GM19240 (cell line): Measurements from ENCODE around the gene LTC4S.
A peak's percentile ranks its signal among the peaks of the same experiment; 100 is the strongest.

Source experiments
- DNase-seq: peaks from one replicate; pipeline ENCODE4 v3.0.0; 2011; ENCODE audit warnings: low spot score; ENCODE audit not compliant: insufficient read length

Gene LTC4S

DNA sequence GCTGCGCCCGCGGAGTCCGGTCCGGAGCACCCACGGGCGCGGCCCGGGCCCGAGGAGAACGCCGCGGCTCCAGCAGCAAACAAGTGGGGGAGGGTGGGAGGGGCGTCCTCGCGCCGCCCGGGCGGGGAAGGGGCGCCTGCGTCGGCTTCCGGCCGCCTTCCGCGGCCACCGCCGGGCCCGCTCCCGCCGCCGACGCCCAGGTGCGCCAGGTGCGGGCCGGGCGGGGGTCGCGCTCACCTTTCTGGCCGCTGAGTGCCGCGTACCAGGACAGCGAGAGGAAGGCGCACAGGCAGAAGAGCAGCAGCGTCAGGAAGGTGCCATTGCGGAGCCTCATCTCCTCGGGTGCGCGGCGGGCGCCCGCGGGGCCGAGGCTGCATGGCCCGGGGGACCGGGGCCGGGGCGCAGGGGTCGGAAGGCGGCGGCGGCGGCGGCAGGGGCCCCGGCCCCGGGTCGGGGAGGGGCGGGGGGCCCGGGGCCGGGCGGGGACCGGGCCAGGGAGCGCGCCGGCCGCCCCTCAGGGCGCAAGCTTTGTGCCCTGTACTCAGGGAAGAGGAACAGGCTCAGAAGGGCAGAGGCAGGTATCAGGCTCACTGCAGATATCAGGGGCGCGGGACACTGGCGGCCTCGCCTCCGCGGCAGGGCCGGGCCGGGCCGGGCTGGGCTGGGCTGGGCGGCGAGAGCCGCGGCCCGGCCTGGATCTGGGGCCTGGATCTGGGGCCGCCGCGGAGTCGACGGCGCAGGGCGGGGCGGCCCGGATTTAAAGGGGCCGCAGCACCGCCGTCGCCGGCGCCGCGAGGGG is 12.7 kb downstream of the LTC4S start, which contains the start of gene MGAT4B:
Gene MGAT4B (minus strand): TSS at position 617 of the 799 bp plus-strand sequence. CDS start 283 bp downstream, at position 334.
- peak; percentile 85 for DNase-seq

GRCh38 chr5:179812135-179812825 is 18.5 kb downstream of the LTC4S start:
- no peak for DNase-seq

GRCh38 chr5:179812997-179813607 is 19.3 kb downstream of the LTC4S start:
- no peak for DNase-seq

- no peak for DNase-seq
Observed at GRCh38 chr5:179814090-179814489, 20.3 kb downstream of the LTC4S start.

GRCh38 chr5:179815491-179816249 is 21.9 kb downstream of the LTC4S start:
- no peak for DNase-seq

GRCh38 chr5:179816401-179816795 is 22.6 kb downstream of the LTC4S start:
- DNase-seq: no peak

DNA sequence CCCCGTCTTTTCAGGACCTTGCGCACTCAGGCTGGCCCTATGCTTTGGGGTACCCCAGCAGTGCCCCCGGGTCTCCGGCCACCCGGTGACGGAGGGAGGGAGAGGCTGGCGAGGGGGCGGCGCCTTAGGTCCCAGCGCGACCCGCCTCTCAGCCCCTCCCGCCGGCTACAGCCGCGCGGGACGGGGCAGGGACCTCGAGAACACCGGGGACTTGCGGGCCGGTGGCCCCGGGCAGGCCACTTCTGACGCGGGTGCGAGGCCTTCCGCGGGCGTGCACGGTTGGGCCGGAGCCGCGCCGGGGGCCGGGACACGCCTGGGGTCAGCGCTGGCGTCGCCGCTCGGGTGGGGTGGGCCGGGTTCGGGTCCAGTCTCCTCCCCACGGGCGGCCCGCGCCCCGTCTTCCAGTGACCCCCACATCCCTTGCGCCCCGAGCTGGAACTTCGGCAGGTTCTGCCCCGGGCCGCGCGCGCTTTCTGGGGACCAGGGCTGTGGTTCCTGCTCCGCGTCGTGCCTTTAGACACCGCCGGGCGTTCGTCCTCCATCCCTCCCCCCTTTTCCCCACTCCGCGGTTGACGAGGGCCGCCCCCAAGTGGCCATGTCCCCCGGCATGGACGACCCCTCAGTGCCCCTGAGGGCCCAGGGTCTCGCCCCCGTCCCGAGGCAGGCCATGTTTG is 23.1 kb downstream of the LTC4S start:
- DNase-seq: no peak

- DNase-seq: no peak
Observed at GRCh38 chr5:179817470-179817840, 23.7 kb downstream of the LTC4S start.

DNA sequence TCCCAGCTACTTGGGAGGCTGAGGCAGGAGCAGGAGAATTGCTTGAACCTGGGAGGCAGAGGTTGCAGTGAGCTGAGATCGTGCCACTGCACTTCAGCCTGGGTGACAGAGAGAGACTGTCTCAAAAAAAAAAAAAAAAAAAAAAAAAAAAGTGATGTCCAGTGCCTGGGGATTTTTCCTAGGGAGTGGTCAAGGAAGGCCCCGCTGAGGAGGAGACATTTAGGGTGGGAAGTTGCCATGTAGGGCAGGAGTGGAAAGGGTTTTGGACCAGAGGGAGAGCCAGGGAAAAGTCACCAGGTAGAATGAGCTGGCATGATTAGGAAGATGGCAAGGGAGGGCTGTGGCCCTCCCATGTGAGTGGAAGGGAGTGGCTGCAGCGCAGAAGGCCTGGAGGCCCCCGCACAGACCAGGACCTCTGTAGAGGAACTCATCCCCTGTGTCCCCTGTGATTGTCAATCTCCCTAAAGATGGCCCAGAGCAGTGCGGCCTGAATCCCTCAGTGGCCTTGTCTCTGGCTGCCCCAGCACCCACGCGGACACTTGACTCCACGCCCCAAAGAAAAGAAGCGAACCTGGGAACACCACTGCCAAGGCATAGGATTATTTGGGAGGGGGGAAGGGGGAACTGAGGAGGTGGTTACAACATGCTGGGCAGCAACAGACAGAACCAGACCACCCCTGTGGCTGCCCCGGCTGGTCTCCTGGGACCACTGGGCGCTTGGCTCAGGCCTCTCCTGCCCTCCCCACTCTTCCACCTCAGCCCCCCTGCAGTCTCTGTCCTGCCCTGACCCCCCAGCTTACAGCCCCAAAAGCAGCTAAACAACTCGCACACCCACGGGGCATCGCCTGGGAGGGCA is 24.3 kb downstream of the LTC4S start:
- DNase-seq: no peak

- DNase-seq: peak; percentile 80
Observed at GRCh38 chr5:179818746-179819295, 25.0 kb downstream of the LTC4S start.

- DNase-seq: no peak
Observed at GRCh38 chr5:179819296-179820126, 25.7 kb downstream of the LTC4S start.

- DNase-seq: no peak
Observed at GRCh38 chr5:179820127-179820482, 26.3 kb downstream of the LTC4S start.

DNA sequence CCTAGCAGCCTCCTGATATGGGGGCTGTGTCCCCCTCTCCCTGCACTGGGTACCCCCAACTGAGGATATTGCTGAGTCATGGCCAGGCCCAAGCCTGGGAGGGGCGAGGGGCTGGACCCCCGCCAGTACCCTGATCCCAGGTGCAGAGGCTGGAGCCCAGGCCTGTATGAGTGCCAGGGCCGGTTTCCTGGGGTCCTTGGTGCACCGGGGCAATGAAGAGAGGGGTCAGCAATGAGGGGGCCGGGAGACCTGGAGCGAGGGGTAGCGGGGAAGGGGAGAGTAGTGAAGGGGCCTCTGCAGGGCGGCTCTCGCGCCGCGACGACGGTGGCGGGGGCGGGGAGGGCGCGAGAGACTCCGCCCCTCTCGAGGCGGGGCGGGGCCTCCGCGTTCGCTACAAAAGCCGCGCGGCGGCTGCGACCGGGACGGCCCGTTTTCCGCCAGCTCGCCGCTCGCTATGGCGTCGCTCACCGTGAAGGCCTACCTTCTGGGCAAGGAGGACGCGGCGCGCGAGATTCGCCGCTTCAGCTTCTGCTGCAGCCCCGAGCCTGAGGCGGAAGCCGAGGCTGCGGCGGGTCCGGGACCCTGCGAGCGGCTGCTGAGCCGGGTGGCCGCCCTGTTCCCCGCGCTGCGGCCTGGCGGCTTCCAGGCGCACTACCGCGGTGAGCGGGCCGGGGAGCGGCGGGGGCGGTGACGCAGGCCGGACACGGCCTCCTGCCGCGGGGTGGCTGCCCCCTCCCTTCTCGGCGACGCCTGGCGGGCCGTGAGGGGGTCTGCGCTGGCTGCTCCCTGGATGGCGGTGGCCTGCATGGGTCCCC is 26.9 kb downstream of the LTC4S start, which contains the start of gene SQSTM1:
Gene SQSTM1 (plus strand): TSS at position 423 of the 815 bp plus-strand sequence. CDS start 32 bp downstream, at position 455.
- DNase-seq: peak; percentile 69

DNA sequence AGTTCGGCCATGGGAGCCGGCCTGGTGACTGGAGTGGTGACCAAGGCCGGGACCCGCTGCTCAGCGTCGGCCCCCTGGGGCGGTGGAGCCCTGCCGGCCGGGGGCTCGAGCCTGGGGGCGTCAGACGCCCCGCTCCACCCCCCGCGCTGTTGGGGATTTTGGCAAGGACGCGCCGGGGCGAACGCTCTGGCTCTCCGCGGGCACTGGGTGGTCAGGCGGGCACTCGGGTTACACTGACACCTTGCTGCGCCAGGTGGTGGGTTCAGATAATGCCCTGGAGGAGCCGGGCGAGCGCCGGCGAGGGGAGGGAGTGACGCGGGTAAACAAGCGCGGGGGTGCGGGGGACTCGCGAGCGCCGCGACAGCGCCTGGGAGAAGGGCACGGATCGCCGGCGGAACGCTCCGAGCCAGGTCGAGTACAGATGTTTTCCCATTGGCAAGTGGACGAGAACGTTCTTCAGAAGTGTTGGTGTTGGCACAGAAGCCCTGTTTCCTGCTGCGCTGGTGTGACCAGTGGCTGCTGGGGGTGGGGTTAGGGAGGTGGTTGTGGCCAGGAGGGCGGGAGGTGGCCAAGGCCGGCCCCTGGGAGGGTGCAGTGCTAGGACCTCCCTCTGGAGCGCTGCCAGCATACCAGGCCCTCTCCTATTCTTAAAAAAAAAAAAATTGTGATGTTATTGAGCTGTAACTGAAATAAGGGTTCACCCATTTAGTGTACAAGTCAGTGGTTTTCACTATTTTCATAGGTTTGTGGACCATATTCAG is 27.7 kb downstream of the LTC4S start:
- peak; percentile 89 for DNase-seq

DNA sequence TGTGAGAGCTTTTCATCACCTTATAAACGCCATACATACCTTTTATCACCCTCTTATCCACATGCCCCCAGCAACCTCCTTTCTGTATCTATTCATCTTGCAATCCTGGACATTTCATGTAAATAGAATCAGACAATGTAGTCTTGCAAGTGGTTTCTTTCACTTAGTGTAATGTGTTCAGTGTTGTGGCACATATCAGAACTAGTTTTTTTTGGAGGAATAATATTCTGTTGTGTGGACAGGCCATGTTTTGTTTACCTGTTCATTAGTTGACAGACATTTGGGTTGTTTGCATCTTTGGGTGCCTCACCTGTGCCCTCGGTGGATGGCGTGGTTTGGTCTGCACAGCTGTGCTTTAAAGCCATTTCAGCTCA is 28.3 kb downstream of the LTC4S start:
- DNase-seq: no peak

DNA sequence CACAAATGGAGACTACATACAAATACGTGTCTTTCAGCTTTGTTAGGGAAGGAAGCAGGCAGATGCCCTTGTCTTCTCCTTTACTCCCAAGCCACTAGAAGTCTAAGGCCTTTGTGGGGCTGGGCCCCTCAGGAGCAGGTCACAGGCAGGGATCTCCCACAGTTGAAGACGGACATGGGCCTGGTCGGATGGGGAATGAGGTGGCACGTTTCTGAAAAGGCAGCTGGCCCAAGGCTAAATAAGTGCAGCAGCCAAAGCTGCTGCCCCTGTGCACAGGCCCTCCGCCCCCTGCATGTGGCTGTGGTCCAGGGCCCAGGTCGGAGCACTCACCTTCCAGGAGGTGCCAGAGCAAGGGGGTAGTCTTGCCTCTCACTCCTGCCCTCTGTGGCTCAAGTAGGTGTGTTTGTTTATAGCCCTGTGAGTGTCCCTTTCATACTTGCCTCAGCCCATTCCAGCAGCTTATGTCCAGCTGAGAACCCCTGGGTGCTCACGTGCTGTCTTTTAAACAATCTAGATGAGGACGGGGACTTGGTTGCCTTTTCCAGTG is 28.7 kb downstream of the LTC4S start:
- no peak for DNase-seq
